Keratinocyte (primary cell): Measurements from ENCODE around the gene NINJ2.

Experiments
- EZH2 ChIP-seq: IDR thresholded peaks from one replicate; pipeline ENCODE4 v1.6.1; 2012; ENCODE audit warnings: inconsistent platforms, mild to moderate bottlenecking, low read length, moderate library complexity
- TF ChIP-seq, protein P1 (sequence below), 3 experiments: IDR thresholded peaks in 1 of 3; conservative IDR thresholded peaks in 1 of 3; optimal IDR thresholded peaks in 1 of 3; 2 replicates in 2 of 3; 3 replicates in 1 of 3; pipeline versions ENCODE3 to v1.5.1; 2011; ENCODE audit warnings: low read length in 3 of 3, mild to moderate bottlenecking in 3 of 3, moderate library complexity in 2 of 3, control low read depth in 1 of 3, inconsistent platforms in 1 of 3; ENCODE audit not compliant: insufficient read depth in 2 of 3; ENCODE audit errors: extremely low read depth in 1 of 3

DNA sequence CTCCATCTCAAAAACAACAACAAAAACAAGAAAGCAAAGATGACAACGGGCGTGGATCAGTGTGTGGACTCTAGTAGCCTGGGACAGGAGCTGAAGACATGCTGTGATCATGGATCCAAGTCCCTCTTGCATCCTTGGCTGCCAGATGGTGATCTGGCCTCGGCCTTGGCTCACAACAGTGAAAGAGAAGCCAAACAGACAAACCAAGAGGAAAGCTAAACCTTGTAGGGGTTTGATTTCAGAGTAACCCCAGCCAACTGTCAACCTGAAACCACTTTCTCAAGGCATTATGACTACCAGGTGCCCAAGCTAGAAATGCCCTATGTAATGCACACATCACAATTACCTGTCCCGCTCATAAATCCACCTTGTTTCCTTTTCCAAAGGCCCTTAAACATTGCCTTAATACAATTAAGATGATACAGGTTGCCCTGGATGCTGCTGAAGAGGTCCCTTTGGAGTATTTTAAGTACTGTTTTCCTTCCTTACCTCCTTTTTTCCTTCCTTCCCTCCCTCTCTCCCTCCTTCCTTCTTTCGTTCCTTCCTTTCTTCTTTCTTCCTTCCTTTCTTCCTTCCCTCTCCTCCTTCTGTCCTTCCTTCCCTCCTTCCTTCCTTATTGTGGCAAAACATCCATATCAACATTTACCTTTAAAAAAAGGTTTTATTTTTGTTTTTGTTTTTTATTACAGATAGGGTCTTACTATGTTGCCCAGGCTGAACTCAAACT, 41.4 kb upstream of the NINJ2 start:
- TF ChIP-seq, protein P1, sequence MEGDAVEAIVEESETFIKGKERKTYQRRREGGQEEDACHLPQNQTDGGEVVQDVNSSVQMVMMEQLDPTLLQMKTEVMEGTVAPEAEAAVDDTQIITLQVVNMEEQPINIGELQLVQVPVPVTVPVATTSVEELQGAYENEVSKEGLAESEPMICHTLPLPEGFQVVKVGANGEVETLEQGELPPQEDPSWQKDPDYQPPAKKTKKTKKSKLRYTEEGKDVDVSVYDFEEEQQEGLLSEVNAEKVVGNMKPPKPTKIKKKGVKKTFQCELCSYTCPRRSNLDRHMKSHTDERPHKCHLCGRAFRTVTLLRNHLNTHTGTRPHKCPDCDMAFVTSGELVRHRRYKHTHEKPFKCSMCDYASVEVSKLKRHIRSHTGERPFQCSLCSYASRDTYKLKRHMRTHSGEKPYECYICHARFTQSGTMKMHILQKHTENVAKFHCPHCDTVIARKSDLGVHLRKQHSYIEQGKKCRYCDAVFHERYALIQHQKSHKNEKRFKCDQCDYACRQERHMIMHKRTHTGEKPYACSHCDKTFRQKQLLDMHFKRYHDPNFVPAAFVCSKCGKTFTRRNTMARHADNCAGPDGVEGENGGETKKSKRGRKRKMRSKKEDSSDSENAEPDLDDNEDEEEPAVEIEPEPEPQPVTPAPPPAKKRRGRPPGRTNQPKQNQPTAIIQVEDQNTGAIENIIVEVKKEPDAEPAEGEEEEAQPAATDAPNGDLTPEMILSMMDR (optimal IDR thresholded peaks at IDR 0.05 in 1 of 3, IDR thresholded peaks at IDR 0.05 in 1 of 3, conservative IDR thresholded peaks at IDR 0.05 in 1 of 3; ENCODE audit: extremely low read depth in 1 of 3, insufficient read depth in 2 of 3, low read length in 3 of 3): no peak
- TF ChIP-seq EZH2: no peak
